Hepatocyte (in vitro differentiated cells): Measurements from ENCODE around the gene PRC1. TPM values are rescaled to one million over a fixed set of nuclear protein-coding genes. Genes with fewer than 3 reads are reported as not detected.
"Not testable (repeated sequence)": the region's sequence is repeated elsewhere in the genome, so short reads cannot be mapped to it uniquely, and the experiment has no call there.

ENCODE experiments used
- DNase-seq: peaks from one replicate; pipeline ENCODE4 v3.0.0-alpha.2; 2016; ENCODE audit warnings: low spot score
- H2AFZ ChIP-seq: fragments of 200-600 bp; sonication (generic); 2 replicates; pipeline ENCODE4 v1.6.0; 2016; ENCODE audit warnings: antibody characterized with exemption, mild to moderate bottlenecking
- H3K27ac ChIP-seq: fragments of 200-600 bp; sonication (generic); 2 replicates; pipeline ENCODE4 v1.5.1; 2016; ENCODE audit warnings: mild to moderate bottlenecking
- H3K27me3 ChIP-seq: fragments of 200-600 bp; sonication (generic); 2 replicates; pipeline ENCODE4 v1.6.1; 2016
- H3K36me3 ChIP-seq: fragments of 200-600 bp; sonication (generic); replicated peaks from 2 replicates; pipeline ENCODE4 v1.5.1; 2016; ENCODE audit warnings: low read depth; ENCODE audit not compliant: insufficient read depth
- H3K4me1 ChIP-seq: fragments of 200-600 bp; sonication (generic); 2 replicates; pipeline ENCODE4 v1.5.1; 2016; ENCODE audit warnings: mild to moderate bottlenecking, moderate library complexity; ENCODE audit not compliant: insufficient read depth
- H3K4me2 ChIP-seq: fragments of 200-600 bp; sonication (generic); 2 replicates; pipeline ENCODE4 v1.6.0; 2016
- H3K4me3 ChIP-seq: fragments of 200-600 bp; sonication (generic); 2 replicates; pipeline ENCODE4 v1.5.1; 2016; ENCODE audit warnings: mild to moderate bottlenecking
- H3K79me2 ChIP-seq: fragments of 200-600 bp; sonication (generic); 2 replicates; pipeline ENCODE4 v1.6.0; 2017; ENCODE audit warnings: mild to moderate bottlenecking
- H3K9me2 ChIP-seq: fragments of 200-600 bp; sonication (generic); replicated peaks from 2 replicates; pipeline ENCODE4 v1.6.0; 2017; ENCODE audit warnings: mild to moderate bottlenecking; ENCODE audit not compliant: insufficient read depth
- H3K9me3 ChIP-seq: fragments of 200-600 bp; sonication (generic); 2 replicates; pipeline ENCODE4 v1.5.1; 2016; ENCODE audit warnings: low read depth, mild to moderate bottlenecking
- H4K20me1 ChIP-seq: fragments of 200-600 bp; sonication (generic); 2 replicates; pipeline ENCODE4 v1.6.0; 2016; ENCODE audit warnings: mild to moderate bottlenecking; ENCODE audit not compliant: insufficient read depth, poor library complexity, severe bottlenecking
- EZH2 ChIP-seq: fragments of 200-600 bp; sonication (generic); IDR thresholded peaks from 2 replicates; pipeline ENCODE4 v1.6.1; 2016; ENCODE audit warnings: antibody characterized with exemption, mild to moderate bottlenecking, borderline replicate concordance
- EZH2phosphoT487 ChIP-seq: fragments of 200-600 bp; sonication (generic); IDR thresholded peaks from one replicate; pipeline ENCODE4 v1.6.1; 2018; ENCODE audit warnings: antibody characterized with exemption, mild to moderate bottlenecking, low read depth, moderate library complexity; ENCODE audit not compliant: unreplicated experiment, severe bottlenecking
- WGBS: methylation state at CpG from one replicate; pipeline ENCODE4 v1.1.6; 2016; ENCODE audit warnings: low lambda C conversion rate; ENCODE audit errors: missing lambda C conversion rate; 5-methylcytosine and 5-hydroxymethylcytosine counted together
- polyA plus RNA-seq: library from polyadenylated mRNA; unstranded; fragments of >200 nt; fragmentation: Nextera tagmentation; extraction: Ambion mirVana; gene quantifications from 2 replicates; pipeline ENCODE4 v1.2.1, GENCODE V29; 2016
- total RNA-seq: library from RNA; depleted of rRNA; stranded (reverse); fragments of >200 nt; gene quantifications from 2 replicates; pipeline ENCODE4 v1.2.3, GENCODE V29; 2014
- TF ChIP-seq, protein P1 (sequence below): fragments of 200-600 bp; sonication (generic); IDR thresholded peaks from 2 replicates; pipeline ENCODE4 v1.5.1; 2016; ENCODE audit warnings: antibody characterized with exemption, mild to moderate bottlenecking; ENCODE audit not compliant: poor library complexity

PRC1 gene
- total and polyA plus RNA-seq, 2 experiments from 2014 or later = 21.5 to 35.8 TPM

DNA sequence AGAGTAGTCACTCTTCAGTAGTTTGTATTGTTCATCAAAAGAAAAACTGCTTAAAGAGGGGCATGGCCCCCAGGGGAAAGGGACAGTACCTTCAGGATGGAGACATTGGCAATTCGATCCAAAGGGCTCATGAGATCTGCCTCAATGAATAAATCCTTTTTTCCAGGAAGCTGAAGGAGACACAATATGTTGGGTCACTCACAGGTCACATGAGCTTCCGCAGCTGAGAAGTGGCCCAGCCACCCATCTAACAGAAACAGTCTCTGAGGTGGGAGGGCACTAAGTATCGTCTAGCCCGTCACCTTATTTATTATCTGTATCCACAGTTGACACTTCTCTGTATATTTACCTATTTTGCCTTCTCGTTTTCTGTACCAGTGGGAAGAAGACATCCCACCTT, 23.4 kb upstream of the PRC1 start:
- TF ChIP-seq EZH2 (no peak), EZH2phosphoT487 (no peak)
- TF ChIP-seq, protein P1, sequence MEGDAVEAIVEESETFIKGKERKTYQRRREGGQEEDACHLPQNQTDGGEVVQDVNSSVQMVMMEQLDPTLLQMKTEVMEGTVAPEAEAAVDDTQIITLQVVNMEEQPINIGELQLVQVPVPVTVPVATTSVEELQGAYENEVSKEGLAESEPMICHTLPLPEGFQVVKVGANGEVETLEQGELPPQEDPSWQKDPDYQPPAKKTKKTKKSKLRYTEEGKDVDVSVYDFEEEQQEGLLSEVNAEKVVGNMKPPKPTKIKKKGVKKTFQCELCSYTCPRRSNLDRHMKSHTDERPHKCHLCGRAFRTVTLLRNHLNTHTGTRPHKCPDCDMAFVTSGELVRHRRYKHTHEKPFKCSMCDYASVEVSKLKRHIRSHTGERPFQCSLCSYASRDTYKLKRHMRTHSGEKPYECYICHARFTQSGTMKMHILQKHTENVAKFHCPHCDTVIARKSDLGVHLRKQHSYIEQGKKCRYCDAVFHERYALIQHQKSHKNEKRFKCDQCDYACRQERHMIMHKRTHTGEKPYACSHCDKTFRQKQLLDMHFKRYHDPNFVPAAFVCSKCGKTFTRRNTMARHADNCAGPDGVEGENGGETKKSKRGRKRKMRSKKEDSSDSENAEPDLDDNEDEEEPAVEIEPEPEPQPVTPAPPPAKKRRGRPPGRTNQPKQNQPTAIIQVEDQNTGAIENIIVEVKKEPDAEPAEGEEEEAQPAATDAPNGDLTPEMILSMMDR = no peak
- Histone ChIP-seq H3K4me1 (peaks cover 11% of the 10 kb centered on the region), H3K36me3 (no peaks in the 10 kb centered on the region), H3K4me2 (no peak overlapping the region), H3K79me2 (peaks cover 40% of the 10 kb centered on the region), H3K4me3 (no peak overlapping the region), H3K9me3 (no peaks in the 10 kb centered on the region), H3K27me3 (no peaks in the 10 kb centered on the region), H3K27ac (no peak overlapping the region), H4K20me1 (no peaks in the 10 kb centered on the region), H2AFZ (no peak overlapping the region), H3K9me2 (no peaks in the 10 kb centered on the region)
- WGBS = 87% methylated on average over 5 of the region's 5 CpGs
- no peak for DNase-seq

DNA sequence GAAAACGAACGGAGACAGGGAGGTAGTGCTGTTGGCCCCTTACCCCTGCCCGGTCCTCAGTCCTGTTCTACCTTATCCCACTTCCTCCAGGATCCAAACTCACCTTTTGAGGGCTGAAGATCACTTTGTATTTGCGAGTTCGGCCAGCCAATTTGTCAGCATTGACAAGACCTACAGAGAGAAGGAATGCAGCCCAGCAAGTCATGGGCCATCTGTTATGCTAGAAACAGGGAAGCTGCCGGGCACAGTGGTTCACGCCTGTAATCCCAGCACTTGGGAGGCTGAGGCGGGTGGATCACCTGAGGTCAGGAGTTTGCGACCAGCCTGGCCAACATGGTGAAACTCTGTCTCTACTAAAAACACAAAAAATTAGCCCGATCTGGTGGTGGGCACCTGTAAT, 19.4 kb upstream of the PRC1 start:
- H3K36me3 ChIP-seq, H3K79me2 ChIP-seq, H3K9me2 ChIP-seq, H3K27me3 ChIP-seq, H3K4me3 ChIP-seq, H2AFZ ChIP-seq, H3K4me1 ChIP-seq, H3K9me3 ChIP-seq, H3K4me2 ChIP-seq, H3K27ac ChIP-seq, DNase-seq, H4K20me1 ChIP-seq: not testable (repeated sequence)
- WGBS = 87% methylated on average over 10 of the region's 10 CpGs

DNA sequence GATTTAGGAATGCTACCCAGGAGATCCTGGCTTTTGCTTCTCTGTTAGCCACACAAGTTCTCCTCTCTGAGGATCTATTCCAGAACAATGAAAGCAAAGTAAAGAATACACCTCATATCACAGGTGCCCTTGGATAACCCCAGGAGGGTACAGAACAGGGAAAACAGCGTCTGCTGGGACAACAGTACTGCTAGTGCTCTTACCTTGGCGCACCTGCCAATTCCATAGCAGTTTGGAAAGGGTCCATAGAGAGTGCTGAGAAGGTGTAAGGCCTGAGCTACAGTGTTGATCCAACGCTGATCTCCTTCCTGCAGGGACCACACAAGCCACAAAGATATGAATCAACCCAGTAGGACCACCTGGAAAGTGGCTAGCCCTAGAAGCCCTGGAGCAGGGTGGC, 12.9 kb upstream of the PRC1 start:
- 90% methylated on average over 3 of the region's 3 CpGs for WGBS
- no peaks in the 10 kb centered on the region for H3K9me2 ChIP-seq
- H3K79me2 ChIP-seq = no peaks in the 10 kb centered on the region
- no peak for DNase-seq
- TF ChIP-seq, protein P1 = no peak
- TF ChIP-seq EZH2phosphoT487 (no peak), EZH2 (no peak)
- H3K4me2 ChIP-seq = no peak overlapping the region
- H3K27me3 ChIP-seq = no peaks in the 10 kb centered on the region
- no peaks in the 10 kb centered on the region for H3K36me3 ChIP-seq
- H3K27ac ChIP-seq = no peak overlapping the region
- no peaks in the 10 kb centered on the region for H4K20me1 ChIP-seq
- no peaks in the 10 kb centered on the region for H3K9me3 ChIP-seq
- no peaks in the 10 kb centered on the region for H3K4me1 ChIP-seq
- H3K4me3 ChIP-seq = no peak overlapping the region
- no peak overlapping the region for H2AFZ ChIP-seq

DNA sequence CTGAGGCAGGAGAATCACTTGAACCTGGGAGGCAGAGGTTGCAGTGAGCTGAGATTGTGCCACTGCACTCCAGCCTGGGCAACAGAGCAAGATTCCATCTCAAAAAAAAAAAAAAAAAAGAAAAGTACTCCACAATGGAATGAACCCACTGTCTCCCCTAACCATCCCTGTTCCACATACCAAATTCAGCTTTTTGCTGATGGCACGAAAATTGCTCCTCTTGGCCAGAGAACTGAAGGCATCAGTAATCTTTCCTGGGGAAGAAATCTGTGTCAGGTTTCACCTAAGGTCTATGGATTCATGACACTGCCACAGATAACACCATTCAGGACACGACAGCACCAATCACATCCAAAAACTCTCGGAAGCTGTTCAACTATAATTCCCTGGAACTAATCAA, 6.9 kb upstream of the PRC1 start:
- H3K9me3 ChIP-seq = no peaks in the 10 kb centered on the region
- H4K20me1 ChIP-seq = no peaks in the 10 kb centered on the region
- DNase-seq = no peak
- no peak for TF ChIP-seq EZH2phosphoT487
- TF ChIP-seq, protein P1 = no peak
- no peak overlapping the region for H3K4me3 ChIP-seq
- no peak overlapping the region for H2AFZ ChIP-seq
- no peaks in the 10 kb centered on the region for H3K9me2 ChIP-seq
- H3K36me3 ChIP-seq = no peaks in the 10 kb centered on the region
- no peaks in the 10 kb centered on the region for H3K4me1 ChIP-seq
- no peaks in the 10 kb centered on the region for H3K27me3 ChIP-seq
- no peak overlapping the region for H3K27ac ChIP-seq
- no peak overlapping the region for H3K4me2 ChIP-seq
- no peaks in the 10 kb centered on the region for H3K79me2 ChIP-seq
- WGBS = 95% methylated on average over 3 of the region's 3 CpGs
